ENCODE results near the gene PLEK2.
"Not testable (repeated sequence)": the region's sequence is repeated elsewhere in the genome, so short reads cannot be mapped to it uniquely, and the experiment has no call there.

Gene PLEK2

GRCh38 chr14:67411820-67412421, at the start of gene PLEK2:
TSS of gene PLEK2 (minus strand) at chr14:67412165. CDS start at chr14:67412059, 106 bp downstream.
- in situ Hi-C loops (cut with HindIII; ENCODE audit: low pct_ligation_motif_present, low pct_unique_long_range_greater_than_20kb, low sequenced_read_pairs): no loop called here
- DNase-seq: peak; percentile 66

- in situ Hi-C loops (cut with HindIII; ENCODE audit: low pct_ligation_motif_present, low pct_unique_long_range_greater_than_20kb, low sequenced_read_pairs): no loop called here
- no peak for DNase-seq
Measured at GRCh38 chr14:67461341-67461985, 49.5 kb upstream of the PLEK2 start.

GRCh38 chr14:67459336-67459735, 47.4 kb upstream of the PLEK2 start:
- DNase-seq: no peak
- in situ Hi-C loops (cut with HindIII; ENCODE audit: low pct_ligation_motif_present, low pct_unique_long_range_greater_than_20kb, low sequenced_read_pairs): no loop called here

GRCh38 chr14:67457782-67458181, 45.8 kb upstream of the PLEK2 start:
- no peak for DNase-seq
- in situ Hi-C loops (cut with HindIII; ENCODE audit: low pct_ligation_motif_present, low pct_unique_long_range_greater_than_20kb, low sequenced_read_pairs): no loop called here

- in situ Hi-C loops (cut with HindIII; ENCODE audit: low pct_ligation_motif_present, low pct_unique_long_range_greater_than_20kb, low sequenced_read_pairs): no loop called here
- no peak for DNase-seq
Measured at GRCh38 chr14:67456732-67457131, 44.8 kb upstream of the PLEK2 start.

- DNase-seq: no peak
- in situ Hi-C loops (cut with HindIII; ENCODE audit: low pct_ligation_motif_present, low pct_unique_long_range_greater_than_20kb, low sequenced_read_pairs): no loop called here
Measured at GRCh38 chr14:67453575-67454300, 41.8 kb upstream of the PLEK2 start.

GRCh38 chr14:67451667-67452066, 39.7 kb upstream of the PLEK2 start:
- in situ Hi-C loops (cut with HindIII; ENCODE audit: low pct_ligation_motif_present, low pct_unique_long_range_greater_than_20kb, low sequenced_read_pairs); DNase-seq: not testable (repeated sequence)

GRCh38 chr14:67449096-67449495, 37.1 kb upstream of the PLEK2 start:
- in situ Hi-C loops (cut with HindIII; ENCODE audit: low pct_ligation_motif_present, low pct_unique_long_range_greater_than_20kb, low sequenced_read_pairs): no loop called here
- no peak for DNase-seq

GRCh38 chr14:67447033-67447381, 35.0 kb upstream of the PLEK2 start:
- no peak for DNase-seq
- in situ Hi-C loops (cut with HindIII; ENCODE audit: low pct_ligation_motif_present, low pct_unique_long_range_greater_than_20kb, low sequenced_read_pairs): no loop called here

GRCh38 chr14:67446371-67447032, 34.5 kb upstream of the PLEK2 start:
- no peak for DNase-seq
- in situ Hi-C loops (cut with HindIII; ENCODE audit: low pct_ligation_motif_present, low pct_unique_long_range_greater_than_20kb, low sequenced_read_pairs): no loop called here

- in situ Hi-C loops (cut with HindIII; ENCODE audit: low pct_ligation_motif_present, low pct_unique_long_range_greater_than_20kb, low sequenced_read_pairs): no loop called here
- DNase-seq: no peak
Measured at GRCh38 chr14:67444395-67444794, 32.4 kb upstream of the PLEK2 start.

- in situ Hi-C loops (cut with HindIII; ENCODE audit: low pct_ligation_motif_present, low pct_unique_long_range_greater_than_20kb, low sequenced_read_pairs): no loop called here
- DNase-seq: no peak
Measured at GRCh38 chr14:67442139-67442906, 30.4 kb upstream of the PLEK2 start.

- DNase-seq: no peak
- in situ Hi-C loops (cut with HindIII; ENCODE audit: low pct_ligation_motif_present, low pct_unique_long_range_greater_than_20kb, low sequenced_read_pairs): no loop called here
Measured at GRCh38 chr14:67441672-67442071, 29.7 kb upstream of the PLEK2 start.

GRCh38 chr14:67441256-67441655, 29.3 kb upstream of the PLEK2 start:
- no peak for DNase-seq
- in situ Hi-C loops (cut with HindIII; ENCODE audit: low pct_ligation_motif_present, low pct_unique_long_range_greater_than_20kb, low sequenced_read_pairs): no loop called here

GRCh38 chr14:67440513-67440912, 28.5 kb upstream of the PLEK2 start:
- in situ Hi-C loops (cut with HindIII; ENCODE audit: low pct_ligation_motif_present, low pct_unique_long_range_greater_than_20kb, low sequenced_read_pairs): no loop called here
- no peak for DNase-seq

- no peak for DNase-seq
- in situ Hi-C loops (cut with HindIII; ENCODE audit: low pct_ligation_motif_present, low pct_unique_long_range_greater_than_20kb, low sequenced_read_pairs): no loop called here
Measured at GRCh38 chr14:67438969-67439368, 27.0 kb upstream of the PLEK2 start.

- DNase-seq: no peak
- in situ Hi-C loops (cut with HindIII; ENCODE audit: low pct_ligation_motif_present, low pct_unique_long_range_greater_than_20kb, low sequenced_read_pairs): no loop called here
Measured at GRCh38 chr14:67436006-67436866, 24.3 kb upstream of the PLEK2 start.

- in situ Hi-C loops (cut with HindIII; ENCODE audit: low pct_ligation_motif_present, low pct_unique_long_range_greater_than_20kb, low sequenced_read_pairs): no loop called here
- DNase-seq: no peak
Measured at GRCh38 chr14:67435603-67436002, 23.6 kb upstream of the PLEK2 start.
